Myocyte (in vitro differentiated cells): ENCODE results near the gene NDEL1. TPM values are rescaled to one million over a fixed set of nuclear protein-coding genes. Genes with fewer than 3 reads are reported as not detected.
"Not testable (repeated sequence)": the region's sequence is repeated elsewhere in the genome, so short reads cannot be mapped to it uniquely, and the experiment has no call there.

Experiments used
- DNase-seq: peaks from one replicate; pipeline ENCODE4 v3.0.0-alpha.2; 2012; ENCODE audit warnings: low read depth
- polyA plus RNA-seq: library from polyadenylated mRNA; unstranded; fragments of >200 nt; gene quantifications from one replicate; pipeline ENCODE4 v1.2.1, GENCODE V29; 2012; ENCODE audit warnings: missing spikeins
- total RNA-seq: library from RNA; depleted of rRNA; stranded (reverse); fragments of >200 nt; gene quantifications from 2 replicates; pipeline ENCODE4 v1.2.3, GENCODE V29; 2014

The NDEL1 gene, protein sequence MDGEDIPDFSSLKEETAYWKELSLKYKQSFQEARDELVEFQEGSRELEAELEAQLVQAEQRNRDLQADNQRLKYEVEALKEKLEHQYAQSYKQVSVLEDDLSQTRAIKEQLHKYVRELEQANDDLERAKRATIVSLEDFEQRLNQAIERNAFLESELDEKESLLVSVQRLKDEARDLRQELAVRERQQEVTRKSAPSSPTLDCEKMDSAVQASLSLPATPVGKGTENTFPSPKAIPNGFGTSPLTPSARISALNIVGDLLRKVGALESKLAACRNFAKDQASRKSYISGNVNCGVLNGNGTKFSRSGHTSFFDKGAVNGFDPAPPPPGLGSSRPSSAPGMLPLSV
- 71.1 and 74.7 TPM in 2 replicates for total RNA-seq
- polyA plus RNA-seq, result 58.5 TPM

DNA sequence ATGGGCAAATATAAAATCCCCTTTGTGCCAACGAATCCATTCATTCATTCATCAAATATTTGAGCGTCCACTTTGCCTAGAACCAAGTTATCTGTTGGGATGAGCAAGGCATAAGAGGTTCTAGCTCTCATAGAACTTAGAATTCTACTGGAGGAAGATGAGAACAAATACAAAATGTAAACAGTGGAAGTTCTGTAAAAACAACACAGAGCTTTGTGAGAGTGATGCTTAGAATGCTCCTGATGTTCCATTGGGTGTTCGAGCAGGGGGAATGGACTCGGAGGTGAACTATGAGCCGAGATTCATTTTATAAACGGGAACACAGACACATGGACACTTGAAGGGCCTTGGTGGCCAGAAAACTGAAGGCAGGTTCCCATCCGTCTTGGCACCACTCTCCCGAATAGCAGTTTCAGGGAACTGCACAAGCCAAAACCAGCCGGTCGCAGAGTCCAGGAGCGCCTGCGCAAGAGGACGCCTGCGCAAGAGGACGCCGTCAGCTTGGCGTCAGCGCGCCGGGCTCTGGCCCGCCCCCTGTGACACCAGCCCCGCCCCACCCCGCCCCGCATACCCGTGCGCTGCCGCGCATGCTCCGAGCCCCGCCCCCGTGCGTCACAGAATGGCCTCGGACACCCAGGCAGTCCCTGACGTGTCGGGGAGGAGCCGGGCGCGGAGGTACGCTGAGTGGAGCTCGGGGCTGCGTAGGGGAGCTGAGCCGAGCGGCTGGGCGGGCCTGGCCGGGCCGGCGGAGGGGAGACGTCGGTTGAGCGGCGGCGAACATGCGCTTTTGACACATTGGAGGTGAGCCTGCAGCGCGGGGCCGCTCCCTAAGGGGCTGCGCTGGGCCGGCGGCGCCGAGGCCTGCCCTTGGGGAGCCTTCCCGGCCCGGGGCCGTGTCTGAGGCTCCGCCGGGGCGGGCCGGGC, at the start of gene NDEL1:
Gene NDEL1, plus strand, starts transcription at position 640 of the 924 bp plus-strand sequence. CDS start 8,388 bp downstream, outside the sequence.
- DNase-seq, result peak; percentile 97

DNA sequence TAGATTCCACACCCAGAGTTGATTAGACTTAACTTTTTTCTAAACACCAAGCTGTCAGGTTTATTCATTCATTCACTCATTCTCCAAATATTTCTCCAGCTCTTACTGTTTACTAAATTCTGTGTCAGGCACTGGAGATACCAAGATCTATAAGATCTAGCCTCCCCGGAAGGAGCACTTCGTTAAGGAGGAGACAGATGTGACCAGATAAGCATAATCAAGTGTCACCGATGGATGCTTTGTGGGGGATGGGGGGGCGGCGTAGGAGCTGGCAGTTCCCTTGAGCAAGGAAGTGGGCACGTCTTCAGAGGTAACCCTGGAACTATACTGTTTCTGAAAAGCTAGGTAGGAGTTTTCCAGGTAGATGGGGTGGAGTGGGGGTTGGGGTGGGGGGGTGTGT, 48.8 kb upstream of the NDEL1 start:
- no peak for DNase-seq

GRCh38 chr17:8387914-8388651, 47.6 kb upstream of the NDEL1 start:
- no peak for DNase-seq

DNA sequence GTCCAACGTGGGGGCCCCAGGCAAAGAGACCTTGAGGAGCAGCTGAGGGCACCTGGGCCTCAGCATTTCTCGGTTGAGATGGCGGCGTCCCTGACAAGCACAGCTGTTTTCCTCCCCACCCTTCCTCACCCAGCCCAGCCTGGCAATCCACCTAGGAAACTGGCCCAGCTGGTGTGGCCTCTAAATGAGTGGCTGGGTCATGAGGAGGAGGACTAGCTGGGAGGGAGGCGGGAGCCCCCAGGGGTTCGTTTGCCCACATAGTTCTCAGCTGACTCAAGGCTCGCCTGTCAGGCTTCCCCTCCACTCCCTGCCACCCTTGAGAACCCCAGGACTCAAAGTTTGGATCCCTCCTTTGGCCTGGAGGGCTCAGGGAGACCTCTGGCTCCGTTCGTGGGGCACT, 44.0 kb upstream of the NDEL1 start:
- DNase-seq, result peak; percentile 65

- no peak for DNase-seq
These were observed 43.4 kb upstream of the NDEL1 start for GRCh38 chr17:8392274-8392673.

GRCh38 chr17:8392674-8393469, 42.8 kb upstream of the NDEL1 start:
- no peak for DNase-seq

DNA sequence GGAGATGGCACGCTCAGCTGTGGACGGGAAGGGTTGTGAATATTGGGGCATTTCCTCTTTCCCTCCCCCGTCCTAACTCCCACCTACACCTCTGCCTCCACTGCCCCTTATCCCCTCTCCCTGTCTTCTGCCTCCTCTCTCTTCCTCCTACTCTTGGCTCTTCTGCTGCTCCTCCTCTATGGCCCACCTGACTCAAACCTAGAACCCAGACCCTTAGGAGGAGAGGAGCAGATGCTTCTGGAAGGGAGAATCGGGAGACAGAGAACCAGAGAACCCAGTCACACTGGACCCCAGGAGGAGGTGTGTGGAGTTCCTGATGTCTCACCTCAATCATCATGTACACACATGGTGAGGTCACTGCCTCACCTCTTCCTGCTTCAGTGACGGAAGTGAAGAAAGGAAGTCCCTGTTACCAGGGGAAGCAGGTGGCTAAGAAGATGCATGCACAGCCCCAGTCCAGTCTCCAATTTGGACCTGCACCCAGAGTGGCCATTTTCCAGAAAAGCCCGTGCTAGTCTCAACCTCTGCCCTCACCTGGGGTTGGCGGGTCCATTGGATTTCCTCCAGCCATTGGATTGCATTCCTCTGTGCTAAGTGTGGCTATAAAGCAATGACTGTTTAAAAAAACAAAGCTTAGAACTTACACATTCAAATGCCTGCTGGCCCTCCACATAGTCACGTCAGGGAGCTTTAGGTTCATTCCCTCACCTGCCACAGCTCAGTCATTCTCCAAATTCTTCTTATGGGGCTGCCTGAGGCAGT, 42.0 kb upstream of the NDEL1 start:
- no peak for DNase-seq

GRCh38 chr17:8394497-8394896, 41.2 kb upstream of the NDEL1 start:
- not testable (repeated sequence) for DNase-seq

DNA sequence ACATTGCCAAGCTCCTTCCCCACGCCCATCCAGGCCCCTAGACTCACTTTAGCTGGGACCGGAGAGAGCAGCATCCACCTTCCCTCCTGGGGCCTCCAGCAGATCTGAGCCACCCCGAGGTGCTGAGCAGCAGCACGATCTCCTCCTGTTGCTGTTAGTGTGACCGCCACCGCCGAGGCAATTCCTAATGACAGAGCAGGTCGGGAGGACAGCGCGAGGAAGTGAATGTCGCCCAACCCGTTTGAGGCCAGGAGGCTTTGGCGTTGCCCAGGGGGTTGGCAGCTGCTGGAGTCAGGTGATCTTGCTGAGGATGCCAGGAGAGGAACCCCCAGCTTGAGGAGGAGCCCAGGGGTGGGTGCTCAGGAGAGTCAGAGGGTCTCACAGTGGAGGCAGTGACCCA, 38.0 kb upstream of the NDEL1 start, which contains the start of gene RNF222:
Gene RNF222, minus strand, starts transcription at position 192 of the 400 bp plus-strand sequence. CDS start 4,366 bp downstream, outside the sequence.
- DNase-seq, result no peak

- DNase-seq, result no peak
These were observed 36.7 kb upstream of the NDEL1 start for GRCh38 chr17:8398980-8399379.

- no peak for DNase-seq
These were observed 34.6 kb upstream of the NDEL1 start for GRCh38 chr17:8401107-8401506.

GRCh38 chr17:8402921-8403536, 32.7 kb upstream of the NDEL1 start:
- no peak for DNase-seq

- DNase-seq, result no peak
These were observed 30.1 kb upstream of the NDEL1 start for GRCh38 chr17:8405499-8406016.

GRCh38 chr17:8406174-8406573, 29.5 kb upstream of the NDEL1 start:
- no peak for DNase-seq

GRCh38 chr17:8408371-8408770, 27.3 kb upstream of the NDEL1 start:
- no peak for DNase-seq

- peak; percentile 92 for DNase-seq
These were observed 25.5 kb upstream of the NDEL1 start for GRCh38 chr17:8409966-8410882.

GRCh38 chr17:8410883-8411238, 24.8 kb upstream of the NDEL1 start:
- no peak for DNase-seq

DNA sequence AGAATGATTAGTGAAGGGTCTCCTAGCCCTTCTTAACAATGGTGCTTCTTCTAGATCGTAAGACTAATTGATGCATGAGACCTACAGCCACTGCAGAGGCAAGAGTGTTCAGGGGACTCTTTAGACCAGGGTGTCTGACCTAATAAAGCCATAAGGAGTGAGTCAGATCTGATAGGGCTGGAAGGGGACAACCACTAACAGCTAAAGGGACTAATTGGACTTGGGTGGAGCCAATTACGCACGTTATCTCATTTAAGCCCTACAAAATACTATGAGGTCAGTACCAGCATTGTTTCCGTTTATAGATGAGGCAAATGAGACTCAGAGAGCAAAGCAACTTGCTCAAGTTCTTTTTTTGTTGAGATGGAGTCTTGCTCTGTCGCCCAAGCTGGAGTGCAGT, 23.6 kb upstream of the NDEL1 start:
- no peak for DNase-seq
